ENCODE results near the gene GPR119. TPM values are rescaled to one million over a fixed set of nuclear protein-coding genes. Genes with fewer than 3 reads are reported as not detected.

GPR119 gene
- polyA plus RNA-seq, 3 donors, result not detected

GRCh38 chrX:130416785-130417184 lies 31.3 kb upstream of the GPR119 start:
- no CpG with 5 or more reads among the region's 4 CpGs for WGBS (ENCODE audit: insufficient coverage)
- Histone ChIP-seq H3K27ac (ENCODE audit: low read depth in 1 of 2, low read length in 2 of 2) (no peak overlapping the region), H3K9ac (ENCODE audit: insufficient read depth, low read length, poor library complexity, severe bottlenecking) (no peak overlapping the region), H3K4me1 (ENCODE audit: control insufficient read depth in 1 of 2, insufficient read depth in 2 of 2, low read length in 2 of 2) (peaks cover 5 to 6% of the 10 kb centered on the region in 2 donors), H3K9me3 (replicated peaks in 1 of 2; ENCODE audit: control insufficient read depth in 1 of 2, insufficient read depth in 1 of 2, low read length in 2 of 2) (no peaks in the 10 kb centered on the region), H2AFZ (ENCODE audit: insufficient read depth, low read depth, low read length, poor library complexity, severe bottlenecking) (no peak overlapping the region), H3K36me3 (replicated peaks in 1 of 2; ENCODE audit: control insufficient read depth in 1 of 2, insufficient read depth in 2 of 2, low read length in 2 of 2) (peaks cover 7 to 14% of the 10 kb centered on the region in 2 donors), H3K27me3 (ENCODE audit: control insufficient read depth in 2 of 2, insufficient read depth in 2 of 2, low read length in 2 of 2) (no peaks in the 10 kb centered on the region), H3K79me2 (ENCODE audit: insufficient read depth, low read length) (no peaks in the 10 kb centered on the region), H4K20me1 (ENCODE audit: insufficient read depth, low read length) (no peaks in the 10 kb centered on the region), H3K4me2 (replicated peaks; ENCODE audit: extremely low read depth, low read length, poor library complexity, severe bottlenecking) (no peak overlapping the region), H3K4me3 (replicated peaks in 1 of 3; ENCODE audit: low read depth in 2 of 3, low read length in 3 of 3) (no peak overlapping the region)
- peaks cover 4% of the 10 kb centered on the region for H3K4me1 Mint-ChIP-seq
- H3K36me3 Mint-ChIP-seq, result peaks cover 9 to 17% of the 10 kb centered on the region in 2 donors
- DNase-seq, result no peak
- TF ChIP-seq, protein P1, sequence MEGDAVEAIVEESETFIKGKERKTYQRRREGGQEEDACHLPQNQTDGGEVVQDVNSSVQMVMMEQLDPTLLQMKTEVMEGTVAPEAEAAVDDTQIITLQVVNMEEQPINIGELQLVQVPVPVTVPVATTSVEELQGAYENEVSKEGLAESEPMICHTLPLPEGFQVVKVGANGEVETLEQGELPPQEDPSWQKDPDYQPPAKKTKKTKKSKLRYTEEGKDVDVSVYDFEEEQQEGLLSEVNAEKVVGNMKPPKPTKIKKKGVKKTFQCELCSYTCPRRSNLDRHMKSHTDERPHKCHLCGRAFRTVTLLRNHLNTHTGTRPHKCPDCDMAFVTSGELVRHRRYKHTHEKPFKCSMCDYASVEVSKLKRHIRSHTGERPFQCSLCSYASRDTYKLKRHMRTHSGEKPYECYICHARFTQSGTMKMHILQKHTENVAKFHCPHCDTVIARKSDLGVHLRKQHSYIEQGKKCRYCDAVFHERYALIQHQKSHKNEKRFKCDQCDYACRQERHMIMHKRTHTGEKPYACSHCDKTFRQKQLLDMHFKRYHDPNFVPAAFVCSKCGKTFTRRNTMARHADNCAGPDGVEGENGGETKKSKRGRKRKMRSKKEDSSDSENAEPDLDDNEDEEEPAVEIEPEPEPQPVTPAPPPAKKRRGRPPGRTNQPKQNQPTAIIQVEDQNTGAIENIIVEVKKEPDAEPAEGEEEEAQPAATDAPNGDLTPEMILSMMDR (IDR thresholded peaks at IDR 0.05), result no peak
- intact Hi-C loops (cut with micrococcal nuclease), result no loop called here
- peaks cover 0 to 2% (median 0%) of the 10 kb centered on the region in 3 donors for H3K27me3 Mint-ChIP-seq (ENCODE audit: low read depth in 3 of 3)
- H3K9me3 Mint-ChIP-seq, result no peaks in the 10 kb centered on the region
- H3K27ac Mint-ChIP-seq, result no peak overlapping the region
- H3K4me3 Mint-ChIP-seq, result no peak overlapping the region

DNA sequence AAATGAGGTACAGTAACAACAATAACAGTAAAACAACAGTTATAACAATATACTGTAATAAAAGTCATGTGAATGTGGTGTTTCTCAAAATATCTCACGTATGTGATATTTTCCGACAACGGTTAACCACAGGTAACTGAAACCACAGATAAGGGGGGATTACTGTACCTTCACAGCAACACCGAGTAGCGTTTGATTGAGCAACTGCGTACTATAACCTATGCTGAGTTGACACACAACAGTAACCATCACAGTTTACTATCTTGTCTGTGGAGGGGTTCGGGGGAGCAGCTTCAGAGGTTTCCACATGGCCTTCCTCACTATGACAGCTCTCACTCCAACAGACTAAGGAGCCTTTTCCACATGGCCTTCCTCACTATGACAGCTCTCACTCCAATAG lies 29.7 kb upstream of the GPR119 start:
- TF ChIP-seq, protein P1 (IDR thresholded peaks at IDR 0.05), result no peak
- H3K4me3 Mint-ChIP-seq, result no peak overlapping the region
- Histone ChIP-seq H3K27me3 (ENCODE audit: control insufficient read depth in 2 of 2, insufficient read depth in 2 of 2, low read length in 2 of 2) (no peaks in the 10 kb centered on the region), H3K9ac (ENCODE audit: insufficient read depth, low read length, poor library complexity, severe bottlenecking) (no peak overlapping the region), H3K4me1 (ENCODE audit: control insufficient read depth in 1 of 2, insufficient read depth in 2 of 2, low read length in 2 of 2) (peaks cover 5 to 6% of the 10 kb centered on the region in 2 donors), H3K4me2 (replicated peaks; ENCODE audit: extremely low read depth, low read length, poor library complexity, severe bottlenecking) (no peak overlapping the region), H3K9me3 (replicated peaks in 1 of 2; ENCODE audit: control insufficient read depth in 1 of 2, insufficient read depth in 1 of 2, low read length in 2 of 2) (no peaks in the 10 kb centered on the region), H3K4me3 (replicated peaks in 1 of 3; ENCODE audit: low read depth in 2 of 3, low read length in 3 of 3) (no peak overlapping the region), H3K36me3 (replicated peaks in 1 of 2; ENCODE audit: control insufficient read depth in 1 of 2, insufficient read depth in 2 of 2, low read length in 2 of 2) (peaks cover 20 to 27% of the 10 kb centered on the region in 2 donors), H2AFZ (ENCODE audit: insufficient read depth, low read depth, low read length, poor library complexity, severe bottlenecking) (no peak overlapping the region), H3K27ac (ENCODE audit: low read depth in 1 of 2, low read length in 2 of 2) (no peak overlapping the region), H3K79me2 (ENCODE audit: insufficient read depth, low read length) (no peaks in the 10 kb centered on the region), H4K20me1 (ENCODE audit: insufficient read depth, low read length) (no peaks in the 10 kb centered on the region)
- H3K4me1 Mint-ChIP-seq, result peaks cover 4% of the 10 kb centered on the region
- WGBS (ENCODE audit: insufficient coverage), result no CpG with 5 or more reads among the region's 7 CpGs
- no peaks in the 10 kb centered on the region for H3K9me3 Mint-ChIP-seq
- H3K36me3 Mint-ChIP-seq, result peaks cover 21 to 33% of the 10 kb centered on the region in 2 donors
- H3K27me3 Mint-ChIP-seq (ENCODE audit: low read depth in 3 of 3), result peaks cover 0 to 2% (median 2%) of the 10 kb centered on the region in 3 donors
- intact Hi-C loops (cut with micrococcal nuclease), result no loop called here
- H3K27ac Mint-ChIP-seq, result no peak overlapping the region
- no peak for DNase-seq
